Measurements from ENCODE around the gene PRF1.
A peak's percentile ranks its signal among the peaks of the same experiment; 100 is the strongest.
"Not testable (repeated sequence)": the region's sequence is repeated elsewhere in the genome, so short reads cannot be mapped to it uniquely, and the experiment has no call there.

PRF1 gene

GRCh38 chr10:70593513-70593890, 9.0 kb downstream of the PRF1 start:
- DNase-seq (ENCODE audit: low read depth) = no peak

GRCh38 chr10:70592746-70593512, 9.6 kb downstream of the PRF1 start:
- DNase-seq (ENCODE audit: low read depth) = no peak

- no peak for DNase-seq (ENCODE audit: low read depth)
These were observed 10.3 kb downstream of the PRF1 start for GRCh38 chr10:70592186-70592735.

- DNase-seq (ENCODE audit: low read depth) = no peak
These were observed 11.7 kb downstream of the PRF1 start for GRCh38 chr10:70590655-70591416.

GRCh38 chr10:70589762-70590654, 12.5 kb downstream of the PRF1 start:
- DNase-seq (ENCODE audit: low read depth) = peak; percentile 12

GRCh38 chr10:70588859-70589570, 13.5 kb downstream of the PRF1 start:
- DNase-seq (ENCODE audit: low read depth) = no peak

- DNase-seq (ENCODE audit: low read depth) = no peak
These were observed 14.3 kb downstream of the PRF1 start for GRCh38 chr10:70588255-70588654.

GRCh38 chr10:70587045-70587658, 15.4 kb downstream of the PRF1 start:
- DNase-seq (ENCODE audit: low read depth) = no peak

GRCh38 chr10:70586348-70586930, 16.1 kb downstream of the PRF1 start:
- no peak for DNase-seq (ENCODE audit: low read depth)

GRCh38 chr10:70585578-70586169, 16.9 kb downstream of the PRF1 start:
- no peak for DNase-seq (ENCODE audit: low read depth)

GRCh38 chr10:70584909-70585544, 17.5 kb downstream of the PRF1 start:
- peak; percentile 10 for DNase-seq (ENCODE audit: low read depth)

GRCh38 chr10:70584366-70584765, 18.2 kb downstream of the PRF1 start:
- no peak for DNase-seq (ENCODE audit: low read depth)

GRCh38 chr10:70583669-70584037, 18.9 kb downstream of the PRF1 start:
- no peak for DNase-seq (ENCODE audit: low read depth)

GRCh38 chr10:70582793-70583668, 19.5 kb downstream of the PRF1 start:
- DNase-seq (ENCODE audit: low read depth) = no peak

GRCh38 chr10:70581176-70581575, 21.4 kb downstream of the PRF1 start:
- not testable (repeated sequence) for DNase-seq (ENCODE audit: low read depth)

GRCh38 chr10:70579234-70580002, 23.1 kb downstream of the PRF1 start:
- no peak for DNase-seq (ENCODE audit: low read depth)

GRCh38 chr10:70578371-70578947, 24.1 kb downstream of the PRF1 start:
- peak; percentile 94 for DNase-seq (ENCODE audit: low read depth)
